SW480 (cell line): ENCODE results near the gene RPS6KA2.
"Not testable (repeated sequence)": the region's sequence is repeated elsewhere in the genome, so short reads cannot be mapped to it uniquely, and the experiment has no call there.

ENCODE experiments used
- DNase-seq: peaks from one replicate; pipeline ENCODE4 v3.0.0-alpha.2; 2016; ENCODE audit warnings: low spot score

RPS6KA2 gene

DNA sequence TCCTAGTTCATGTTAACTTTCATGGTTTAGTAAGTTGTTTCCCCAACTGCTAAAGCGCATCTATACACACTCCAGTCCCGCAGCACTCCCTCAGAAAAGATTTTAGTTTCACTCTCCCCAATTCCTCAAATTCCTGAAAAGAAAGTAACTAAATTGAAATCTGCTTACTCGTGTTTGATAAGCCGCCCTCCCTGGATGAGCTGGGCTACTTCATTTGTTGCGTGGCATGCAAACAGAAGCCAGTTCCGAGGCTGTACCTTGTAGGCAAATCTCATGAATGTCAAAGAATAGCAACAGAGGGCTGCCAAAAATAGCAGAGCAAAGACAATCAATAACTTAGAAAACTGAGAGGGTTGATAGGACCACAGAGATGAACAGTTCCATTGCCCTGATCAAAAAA is 261.2 kb downstream of the RPS6KA2 start:
- no peak for DNase-seq

- no peak for DNase-seq
These were observed 261.8 kb downstream of the RPS6KA2 start for GRCh38 chr6:166365221-166365620.

DNA sequence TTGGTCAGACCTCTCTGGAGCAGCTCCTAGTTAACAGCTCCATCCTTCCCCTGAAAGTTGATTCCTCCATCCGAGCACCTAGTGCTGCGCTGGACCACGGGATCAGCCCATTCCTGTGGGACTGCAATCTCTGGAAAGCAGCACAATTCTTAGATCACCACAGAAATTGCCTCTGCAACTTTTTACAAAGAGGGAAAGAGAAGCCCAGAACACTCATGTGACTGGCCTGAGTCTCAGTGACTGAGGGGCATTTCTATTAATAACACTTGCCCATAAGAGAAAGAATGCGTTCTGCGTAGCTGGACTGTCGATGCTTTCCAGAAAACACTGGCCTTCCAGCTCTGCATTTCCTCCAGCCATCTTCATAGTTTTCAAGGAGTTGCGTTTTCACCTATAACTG is 262.6 kb downstream of the RPS6KA2 start:
- DNase-seq = no peak

GRCh38 chr6:166362427-166362826 is 264.6 kb downstream of the RPS6KA2 start:
- not testable (repeated sequence) for DNase-seq

DNA sequence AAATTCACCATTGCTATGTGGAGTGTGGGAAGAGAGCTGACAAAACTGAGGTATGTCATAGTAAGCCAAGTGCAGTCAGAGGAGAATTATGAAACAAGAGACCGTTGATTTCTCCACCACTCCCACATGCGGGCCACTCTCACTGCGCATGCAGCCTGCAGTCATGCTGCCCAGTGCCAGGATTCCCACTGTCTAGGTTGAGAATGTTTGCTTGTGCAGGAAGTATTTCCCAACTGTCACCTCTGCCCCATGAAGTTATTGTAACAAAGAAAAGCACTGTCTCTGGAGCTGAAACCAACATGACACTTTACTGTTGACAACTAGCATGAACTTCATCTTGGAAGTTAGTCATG is 266.0 kb downstream of the RPS6KA2 start:
- no peak for DNase-seq

- no peak for DNase-seq
These were observed 266.6 kb downstream of the RPS6KA2 start for GRCh38 chr6:166360243-166361076.
